ENCODE results near the gene CSMD2.

DNA sequence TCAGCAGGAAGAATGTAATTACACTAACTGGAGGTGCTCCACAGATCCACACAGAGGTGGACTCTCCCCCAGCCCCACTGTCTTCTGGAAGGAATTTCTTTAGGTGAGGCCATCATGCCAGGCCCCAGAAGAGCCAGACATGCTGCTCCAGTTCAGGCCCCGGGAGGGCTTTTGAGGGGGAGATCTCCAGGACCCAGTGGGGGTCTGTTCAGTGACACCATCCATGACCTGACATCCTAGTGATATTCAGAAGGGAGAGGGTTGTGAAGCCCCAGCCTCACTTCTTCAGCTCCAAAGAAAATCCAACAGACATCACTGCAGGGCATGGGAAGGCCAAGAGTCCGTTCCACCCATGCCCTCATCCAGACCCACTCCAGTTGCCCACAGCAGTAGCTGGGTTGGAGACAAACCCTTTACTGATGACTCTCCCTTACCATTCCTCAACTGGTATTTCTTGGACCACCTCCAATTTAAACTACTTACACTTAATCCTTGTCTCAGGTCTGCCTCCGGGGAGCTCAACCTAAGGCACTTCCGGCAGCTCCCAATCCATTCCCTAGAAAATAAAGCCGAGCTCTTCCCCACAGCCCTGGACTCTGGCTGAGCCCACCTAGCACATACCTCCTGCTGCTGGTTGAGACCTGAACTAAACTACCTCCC is 39.2 kb downstream of the CSMD2 start:
- TF ChIP-seq, protein P1, sequence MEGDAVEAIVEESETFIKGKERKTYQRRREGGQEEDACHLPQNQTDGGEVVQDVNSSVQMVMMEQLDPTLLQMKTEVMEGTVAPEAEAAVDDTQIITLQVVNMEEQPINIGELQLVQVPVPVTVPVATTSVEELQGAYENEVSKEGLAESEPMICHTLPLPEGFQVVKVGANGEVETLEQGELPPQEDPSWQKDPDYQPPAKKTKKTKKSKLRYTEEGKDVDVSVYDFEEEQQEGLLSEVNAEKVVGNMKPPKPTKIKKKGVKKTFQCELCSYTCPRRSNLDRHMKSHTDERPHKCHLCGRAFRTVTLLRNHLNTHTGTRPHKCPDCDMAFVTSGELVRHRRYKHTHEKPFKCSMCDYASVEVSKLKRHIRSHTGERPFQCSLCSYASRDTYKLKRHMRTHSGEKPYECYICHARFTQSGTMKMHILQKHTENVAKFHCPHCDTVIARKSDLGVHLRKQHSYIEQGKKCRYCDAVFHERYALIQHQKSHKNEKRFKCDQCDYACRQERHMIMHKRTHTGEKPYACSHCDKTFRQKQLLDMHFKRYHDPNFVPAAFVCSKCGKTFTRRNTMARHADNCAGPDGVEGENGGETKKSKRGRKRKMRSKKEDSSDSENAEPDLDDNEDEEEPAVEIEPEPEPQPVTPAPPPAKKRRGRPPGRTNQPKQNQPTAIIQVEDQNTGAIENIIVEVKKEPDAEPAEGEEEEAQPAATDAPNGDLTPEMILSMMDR (conservative IDR thresholded peaks at IDR 0.05): no peak
- TF ChIP-seq EZH2 (IDR thresholded peaks at IDR 0.05; ENCODE audit: low read depth): no peak

Data from PC-9 (cell line).